HG03064 (cell line): ENCODE results near the gene DDOST.

ENCODE experiments used
- ATAC-seq: cut with Tn5 transposase; IDR thresholded peaks from one replicate; pipeline ENCODE4 v1.9.1; 2021; ENCODE audit warnings: low read depth; ENCODE audit not compliant: unreplicated experiment

The DDOST gene

GRCh38 chr1:20661207-20662109 is at the start of gene DDOST:
DDOST (minus strand) TSS chr1:20661369; CDS start chr1:20661350, 19 bp downstream.
- ATAC-seq: peak; percentile 94

- no peak for ATAC-seq
Observed at GRCh38 chr1:20710469-20711284, 49.5 kb upstream of the DDOST start.

- ATAC-seq: no peak
Observed at GRCh38 chr1:20709868-20710267, 48.7 kb upstream of the DDOST start.

GRCh38 chr1:20708891-20709290 is 47.7 kb upstream of the DDOST start:
- no peak for ATAC-seq

- ATAC-seq: no peak
Observed at GRCh38 chr1:20708057-20708456, 46.9 kb upstream of the DDOST start.

GRCh38 chr1:20706841-20707240 is 45.7 kb upstream of the DDOST start:
- no peak for ATAC-seq

GRCh38 chr1:20705203-20705755 is 44.1 kb upstream of the DDOST start:
- no peak for ATAC-seq

- no peak for ATAC-seq
Observed at GRCh38 chr1:20704390-20705202, 43.4 kb upstream of the DDOST start.

- no peak for ATAC-seq
Observed at GRCh38 chr1:20703124-20703756, 42.1 kb upstream of the DDOST start.

GRCh38 chr1:20702416-20702815 is 41.2 kb upstream of the DDOST start:
- ATAC-seq: no peak

GRCh38 chr1:20701847-20702246 is 40.7 kb upstream of the DDOST start:
- no peak for ATAC-seq

- no peak for ATAC-seq
Observed at GRCh38 chr1:20701446-20701845, 40.3 kb upstream of the DDOST start.

GRCh38 chr1:20700636-20701215 is 39.6 kb upstream of the DDOST start:
- ATAC-seq: no peak

- ATAC-seq: no peak
Observed at GRCh38 chr1:20699558-20699957, 38.4 kb upstream of the DDOST start.

- ATAC-seq: no peak
Observed at GRCh38 chr1:20698195-20698910, 37.2 kb upstream of the DDOST start.

- no peak for ATAC-seq
Observed at GRCh38 chr1:20697563-20697962, 36.4 kb upstream of the DDOST start.

GRCh38 chr1:20696397-20697333 is 35.5 kb upstream of the DDOST start:
- ATAC-seq: no peak

GRCh38 chr1:20695515-20695914 is 34.3 kb upstream of the DDOST start:
- no peak for ATAC-seq
